Measurements from ENCODE around the gene NDUFAB1.

NDUFAB1 gene

GRCh38 chr16:23572394-23572793 lies 23.7 kb downstream of the NDUFAB1 start:
- no peaks in the 10 kb centered on the region for H3K27me3 ChIP-seq
- H3K27ac ChIP-seq = no peak overlapping the region
- H3K36me3 ChIP-seq = peaks cover 98% of the 10 kb centered on the region
- H3K4me2 ChIP-seq = no peak overlapping the region
- H3K4me1 ChIP-seq = no peaks in the 10 kb centered on the region
- peaks cover 36% of the 10 kb centered on the region for H4K20me1 ChIP-seq
- H3K9me3 ChIP-seq = no peaks in the 10 kb centered on the region
- no peak overlapping the region for H3K9ac ChIP-seq
- no peak overlapping the region for H3K4me3 ChIP-seq
- no peak for TF ChIP-seq Cebpa-rat (IDR thresholded peaks at IDR 0.05)

- Histone ChIP-seq H3K4me3 (no peak overlapping the region), H3K4me1 (no peaks in the 10 kb centered on the region), H3K27me3 (no peaks in the 10 kb centered on the region), H4K20me1 (peaks cover 36% of the 10 kb centered on the region), H3K9me3 (no peaks in the 10 kb centered on the region), H3K27ac (no peak overlapping the region), H3K4me2 (no peak overlapping the region), H3K36me3 (peaks cover 98% of the 10 kb centered on the region), H3K9ac (no peak overlapping the region)
- no peak for TF ChIP-seq Cebpa-rat (IDR thresholded peaks at IDR 0.05)
Observed at GRCh38 chr16:23571895-23572294, 24.2 kb downstream of the NDUFAB1 start.

GRCh38 chr16:23570992-23571632 lies 25.0 kb downstream of the NDUFAB1 start:
- H4K20me1 ChIP-seq = peaks cover 36% of the 10 kb centered on the region
- H3K4me2 ChIP-seq = no peak overlapping the region
- no peak overlapping the region for H3K27ac ChIP-seq
- no peak for TF ChIP-seq Cebpa-rat (IDR thresholded peaks at IDR 0.05)
- H3K27me3 ChIP-seq = no peaks in the 10 kb centered on the region
- no peaks in the 10 kb centered on the region for H3K9me3 ChIP-seq
- no peaks in the 10 kb centered on the region for H3K4me1 ChIP-seq
- no peak overlapping the region for H3K4me3 ChIP-seq
- peaks cover 99% of the 10 kb centered on the region for H3K36me3 ChIP-seq
- no peak overlapping the region for H3K9ac ChIP-seq

GRCh38 chr16:23567602-23568001 lies 28.5 kb downstream of the NDUFAB1 start:
- no peak overlapping the region for H3K27ac ChIP-seq
- no peaks in the 10 kb centered on the region for H3K4me1 ChIP-seq
- H3K9ac ChIP-seq = no peak overlapping the region
- H4K20me1 ChIP-seq = peaks cover 37% of the 10 kb centered on the region
- TF ChIP-seq Cebpa-rat (IDR thresholded peaks at IDR 0.05) = no peak
- H3K36me3 ChIP-seq = peaks cover 99% of the 10 kb centered on the region
- H3K9me3 ChIP-seq = no peaks in the 10 kb centered on the region
- H3K4me3 ChIP-seq = no peak overlapping the region
- no peaks in the 10 kb centered on the region for H3K27me3 ChIP-seq
- H3K4me2 ChIP-seq = no peak overlapping the region

GRCh38 chr16:23566724-23567123 lies 29.4 kb downstream of the NDUFAB1 start:
- peaks cover 99% of the 10 kb centered on the region for H3K36me3 ChIP-seq
- no peaks in the 10 kb centered on the region for H3K27me3 ChIP-seq
- peaks cover 40% of the 10 kb centered on the region; the same call in 1 of the 2 replicates for H4K20me1 ChIP-seq
- no peak overlapping the region for H3K9ac ChIP-seq
- H3K4me1 ChIP-seq = no peaks in the 10 kb centered on the region
- no peak for TF ChIP-seq Cebpa-rat (IDR thresholded peaks at IDR 0.05)
- H3K27ac ChIP-seq = no peak overlapping the region
- no peak overlapping the region for H3K4me2 ChIP-seq
- no peak overlapping the region for H3K4me3 ChIP-seq
- H3K9me3 ChIP-seq = no peaks in the 10 kb centered on the region

GRCh38 chr16:23564575-23565363 lies 31.3 kb downstream of the NDUFAB1 start:
- peaks cover 99% of the 10 kb centered on the region for H3K36me3 ChIP-seq
- no peak overlapping the region for H3K4me2 ChIP-seq
- H3K4me1 ChIP-seq = no peaks in the 10 kb centered on the region
- no peak overlapping the region for H3K27ac ChIP-seq
- H3K9me3 ChIP-seq = no peaks in the 10 kb centered on the region
- H3K9ac ChIP-seq = no peak overlapping the region
- no peaks in the 10 kb centered on the region for H3K27me3 ChIP-seq
- H3K4me3 ChIP-seq = no peak overlapping the region
- no peak for TF ChIP-seq Cebpa-rat (IDR thresholded peaks at IDR 0.05)
- peaks cover 44% of the 10 kb centered on the region for H4K20me1 ChIP-seq

GRCh38 chr16:23563186-23563585 lies 32.9 kb downstream of the NDUFAB1 start:
- no peak overlapping the region for H3K4me3 ChIP-seq
- peaks cover 91% of the 10 kb centered on the region for H3K36me3 ChIP-seq

GRCh38 chr16:23562505-23562904 lies 33.6 kb downstream of the NDUFAB1 start:
- no peak overlapping the region for H3K9ac ChIP-seq

More at GRCh38 chr16:23563186-23563585, 32.9 kb downstream of the NDUFAB1 start:
- Histone ChIP-seq H3K9ac (no peak overlapping the region), H3K4me1 (peaks cover 15% of the 10 kb centered on the region), H3K27ac (no peak overlapping the region), H4K20me1 (peaks cover 54% of the 10 kb centered on the region), H3K4me2 (no peak overlapping the region), H3K9me3 (no peaks in the 10 kb centered on the region), H3K27me3 (no peaks in the 10 kb centered on the region)
- TF ChIP-seq Cebpa-rat (IDR thresholded peaks at IDR 0.05) = no peak

GRCh38 chr16:23561586-23561985 lies 34.5 kb downstream of the NDUFAB1 start:
- TF ChIP-seq Cebpa-rat (IDR thresholded peaks at IDR 0.05) = no peak
- H3K9me3 ChIP-seq = no peaks in the 10 kb centered on the region
- H3K4me3 ChIP-seq = no peak overlapping the region
- H3K36me3 ChIP-seq = peaks cover 75% of the 10 kb centered on the region
- no peak overlapping the region for H3K9ac ChIP-seq
- H3K4me1 ChIP-seq = peaks cover 19% of the 10 kb centered on the region
- no peaks in the 10 kb centered on the region for H3K27me3 ChIP-seq
- no peak overlapping the region for H3K4me2 ChIP-seq
- peaks cover 58% of the 10 kb centered on the region for H4K20me1 ChIP-seq
- H3K27ac ChIP-seq = no peak overlapping the region

More at GRCh38 chr16:23562505-23562904, 33.6 kb downstream of the NDUFAB1 start:
- Histone ChIP-seq H3K4me2 (no peak overlapping the region), H3K9me3 (no peaks in the 10 kb centered on the region), H3K4me3 (no peak overlapping the region), H3K36me3 (peaks cover 84% of the 10 kb centered on the region), H3K4me1 (peaks cover 15% of the 10 kb centered on the region), H3K27me3 (no peaks in the 10 kb centered on the region), H3K27ac (no peak overlapping the region), H4K20me1 (peaks cover 58% of the 10 kb centered on the region)
- TF ChIP-seq Cebpa-rat (IDR thresholded peaks at IDR 0.05) = no peak

Data from BLaER1 (cell line).